DOHH2 (cell line): Measurements from ENCODE around the gene SNF8.

Source experiments
- H3F3A ChIP-seq: fragments of 200-600 bp; sonication (generic), shearing (Covaris generic); 2 replicates; pipeline ENCODE4 v1.6.0; 2016; ENCODE audit warnings: antibody characterized with exemption, mild to moderate bottlenecking; ENCODE audit not compliant: control insufficient read depth, insufficient read depth
- H3K27ac ChIP-seq: fragments of 200-600 bp; sonication (generic); 2 replicates; pipeline ENCODE4 v1.5.1; 2014; ENCODE audit warnings: low read depth, mild to moderate bottlenecking, low read length, moderate library complexity
- H3K27me3 ChIP-seq: fragments of 200-600 bp; sonication (generic); 2 replicates; pipeline ENCODE4 v1.6.1; 2014; ENCODE audit warnings: mild to moderate bottlenecking, low read length, mixed read lengths; ENCODE audit not compliant: control insufficient read depth
- H3K36me3 ChIP-seq: fragments of 200-600 bp; sonication (generic); 2 replicates; pipeline ENCODE4 v1.6.1; 2014; ENCODE audit warnings: mild to moderate bottlenecking, low read length, moderate library complexity, mixed read lengths; ENCODE audit not compliant: control insufficient read depth
- H3K4me1 ChIP-seq: fragments of 200-600 bp; sonication (generic); 2 replicates; pipeline ENCODE4 v1.6.1; 2014; ENCODE audit warnings: mild to moderate bottlenecking, low read length, mixed read lengths; ENCODE audit not compliant: control insufficient read depth
- H3K4me2 ChIP-seq: fragments of 200-600 bp; sonication (generic); 2 replicates; pipeline ENCODE4 v1.6.0; 2014; ENCODE audit warnings: mild to moderate bottlenecking, low read length, moderate library complexity
- H3K4me3 ChIP-seq: fragments of 200-600 bp; sonication (generic); 2 replicates; pipeline ENCODE4 v1.5.1; 2014; ENCODE audit warnings: mild to moderate bottlenecking, low read length, mixed read lengths
- H3K79me2 ChIP-seq: fragments of 200-600 bp; sonication (generic); 2 replicates; pipeline ENCODE4 v1.6.1; 2014; ENCODE audit warnings: mild to moderate bottlenecking, low read length, mixed read lengths; ENCODE audit not compliant: control insufficient read depth
- H3K9me2 ChIP-seq: fragments of 200-600 bp; sonication (generic); replicated peaks from 2 replicates; pipeline ENCODE4 v1.6.1; 2014; ENCODE audit warnings: mild to moderate bottlenecking, low read length, mixed read lengths; ENCODE audit not compliant: control insufficient read depth
- H3K9me3 ChIP-seq: fragments of 200-600 bp; sonication (generic); 2 replicates; pipeline ENCODE4 v1.6.1; 2014; ENCODE audit warnings: antibody characterized with exemption, low read length, mixed read lengths; ENCODE audit not compliant: control insufficient read depth, insufficient read depth
- H4K20me1 ChIP-seq: fragments of 200-600 bp; sonication (generic); 2 replicates; pipeline ENCODE4 v1.6.0; 2014; ENCODE audit warnings: low read depth, mild to moderate bottlenecking, antibody characterized with exemption, low read length, moderate library complexity; ENCODE audit not compliant: control insufficient read depth, insufficient read depth
- CTCF ChIP-seq: fragments of 200-600 bp; sonication (generic); IDR thresholded peaks from one replicate; pipeline ENCODE4 v1.5.1; 2014; ENCODE audit warnings: antibody characterized with exemption, mild to moderate bottlenecking, low read depth, low read length; ENCODE audit not compliant: poor library complexity, severe bottlenecking
- EZH2phosphoT487 ChIP-seq: fragments of 200-600 bp; sonication (generic); IDR thresholded peaks from 2 replicates; pipeline ENCODE4 v1.6.1; 2017; ENCODE audit warnings: borderline replicate concordance, mild to moderate bottlenecking, antibody characterized with exemption, low read length, moderate library complexity, mixed read lengths

SNF8 gene

DNA sequence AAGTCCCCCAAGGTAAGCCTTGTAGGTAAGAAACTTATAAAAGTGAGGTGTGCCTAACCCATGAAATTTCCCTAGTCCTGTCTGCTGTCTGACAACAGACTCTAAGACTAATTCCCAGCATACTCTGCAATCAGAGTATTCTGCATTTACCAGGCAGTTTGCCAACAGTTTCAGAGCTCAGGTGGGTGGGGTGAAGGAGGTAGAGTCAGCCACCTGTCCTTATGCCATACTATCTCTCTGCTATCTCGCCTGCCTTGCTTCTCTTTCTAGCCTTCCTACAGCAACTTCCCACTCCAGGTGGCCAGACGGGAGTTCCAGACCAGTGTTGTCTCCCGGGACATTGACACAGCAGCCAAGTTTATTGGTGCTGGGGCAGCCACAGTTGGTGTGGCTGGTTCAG lies 49.8 kb downstream of the SNF8 start:
- Histone ChIP-seq H3K36me3 (peaks cover 55% of the 10 kb centered on the region), H3K9me3 (no peaks in the 10 kb centered on the region), H3K27me3 (no peaks in the 10 kb centered on the region), H3K27ac (no peak overlapping the region), H3F3A (peaks cover 9% of the 10 kb centered on the region), H3K4me1 (peaks cover 16% of the 10 kb centered on the region), H3K9me2 (no peaks in the 10 kb centered on the region), H3K4me2 (no peak overlapping the region), H4K20me1 (no peaks in the 10 kb centered on the region), H3K79me2 (peaks cover 33% of the 10 kb centered on the region), H3K4me3 (no peak overlapping the region)
- TF ChIP-seq CTCF (no peak), EZH2phosphoT487 (no peak)

- Histone ChIP-seq H4K20me1 (no peaks in the 10 kb centered on the region), H3K9me2 (no peaks in the 10 kb centered on the region), H3F3A (peaks cover 7% of the 10 kb centered on the region), H3K27me3 (no peaks in the 10 kb centered on the region), H3K9me3 (no peaks in the 10 kb centered on the region), H3K79me2 (peaks cover 33% of the 10 kb centered on the region), H3K4me3 (peak overlapping the region; percentile 94), H3K4me2 (peak overlapping the region; percentile 84), H3K27ac (no peak overlapping the region), H3K4me1 (peaks cover 16% of the 10 kb centered on the region), H3K36me3 (peaks cover 55% of the 10 kb centered on the region)
- TF ChIP-seq EZH2phosphoT487 (no peak), CTCF (no peak)
Measured at GRCh38 chr17:48893646-48894508, 50.8 kb downstream of the SNF8 start.

GRCh38 chr17:48892940-48893645 lies 51.5 kb downstream of the SNF8 start:
- Histone ChIP-seq H3K4me2 (peak overlapping the region; percentile 84), H3K27me3 (no peaks in the 10 kb centered on the region), H3K9me3 (no peaks in the 10 kb centered on the region), H3K9me2 (no peaks in the 10 kb centered on the region), H3K79me2 (peaks cover 33% of the 10 kb centered on the region), H3K36me3 (peaks cover 50% of the 10 kb centered on the region), H3K4me1 (peaks cover 16% of the 10 kb centered on the region), H3F3A (peaks cover 7% of the 10 kb centered on the region), H4K20me1 (no peaks in the 10 kb centered on the region), H3K4me3 (peak overlapping the region; percentile 94), H3K27ac (peak overlapping the region; percentile 28)
- no peak for TF ChIP-seq CTCF
- no peak for TF ChIP-seq EZH2phosphoT487
